ENCODE measurements around the gene ZNF816.
A peak's percentile ranks its signal among the peaks of the same experiment; 100 is the strongest.
"Not testable (repeated sequence)": the region's sequence is repeated elsewhere in the genome, so short reads cannot be mapped to it uniquely, and the experiment has no call there.

ZNF816 gene

GRCh38 chr19:52962394-52963246, at the start of gene ZNF816:
ZNF816 (minus strand) TSS chr19:52962881; CDS start chr19:52956089, 6,792 bp downstream.
- DNase-seq (ENCODE audit: low spot score): peak; percentile 98

GRCh38 chr19:53012006-53012405, 49.3 kb upstream of the ZNF816 start:
- no peak for DNase-seq (ENCODE audit: low spot score)

- no peak for DNase-seq (ENCODE audit: low spot score)
Observed at GRCh38 chr19:53010494-53010893, 47.8 kb upstream of the ZNF816 start.

GRCh38 chr19:53008061-53008778, 45.5 kb upstream of the ZNF816 start:
- DNase-seq (ENCODE audit: low spot score): no peak

- no peak for DNase-seq (ENCODE audit: low spot score)
Observed at GRCh38 chr19:53007606-53008005, 44.9 kb upstream of the ZNF816 start.

GRCh38 chr19:53007200-53007599, 44.5 kb upstream of the ZNF816 start:
- no peak for DNase-seq (ENCODE audit: low spot score)

- no peak for DNase-seq (ENCODE audit: low spot score)
Observed at GRCh38 chr19:53004242-53004641, 41.6 kb upstream of the ZNF816 start.

GRCh38 chr19:53002479-53002878, 39.8 kb upstream of the ZNF816 start:
- no peak for DNase-seq (ENCODE audit: low spot score)

- no peak for DNase-seq (ENCODE audit: low spot score)
Observed at GRCh38 chr19:52997975-52998374, 35.3 kb upstream of the ZNF816 start.

- no peak for DNase-seq (ENCODE audit: low spot score)
Observed at GRCh38 chr19:52995711-52996110, 33.0 kb upstream of the ZNF816 start.

GRCh38 chr19:52993342-52994178, 30.9 kb upstream of the ZNF816 start:
- peak; percentile 76 for DNase-seq (ENCODE audit: low spot score)

GRCh38 chr19:52992109-52993004, 29.7 kb upstream of the ZNF816 start:
- no peak for DNase-seq (ENCODE audit: low spot score)

GRCh38 chr19:52991484-52991883, 28.8 kb upstream of the ZNF816 start:
- DNase-seq (ENCODE audit: low spot score): peak; percentile 66

GRCh38 chr19:52990759-52991418, 28.2 kb upstream of the ZNF816 start:
- DNase-seq (ENCODE audit: low spot score): no peak

- DNase-seq (ENCODE audit: low spot score): no peak
Observed at GRCh38 chr19:52988506-52988905, 25.8 kb upstream of the ZNF816 start.

- DNase-seq (ENCODE audit: low spot score): no peak
Observed at GRCh38 chr19:52987221-52987620, 24.5 kb upstream of the ZNF816 start.

- not testable (repeated sequence) for DNase-seq (ENCODE audit: low spot score)
Observed at GRCh38 chr19:52983167-52983566, 20.5 kb upstream of the ZNF816 start.

- no peak for DNase-seq (ENCODE audit: low spot score)
Observed at GRCh38 chr19:52981329-52981728, 18.6 kb upstream of the ZNF816 start.

GRCh38 chr19:52967772-52968171, 5.1 kb upstream of the ZNF816 start:
- no peak for DNase-seq (ENCODE audit: low spot score)

- peak; percentile 6 for DNase-seq (ENCODE audit: low spot score)
Observed at GRCh38 chr19:52963247-52963618, 552 bp upstream of the ZNF816 start.

- no peak for DNase-seq (ENCODE audit: low spot score)
Observed at GRCh38 chr19:52961981-52962380, 700 bp downstream of the ZNF816 start.
